Bronchial epithelial cell (primary cell): ENCODE results near the gene SH3BP2. TPM values are rescaled to one million over a fixed set of nuclear protein-coding genes. Genes with fewer than 3 reads are reported as not detected.

ENCODE experiments used
- DNase-seq: peaks from one replicate; pipeline ENCODE4 v3.0.0-alpha.2; 2010; ENCODE audit warnings: low read depth
- FAIRE-seq: peaks from 2 replicates; lab custom pipeline; 2011; peaks lifted over from hg19 to GRCh38; lab: Jason Lieb, UNC
- H3K27me3 ChIP-seq: 2 replicates; pipeline ENCODE4 v1.5.1; 2011; ENCODE audit warnings: low read length; ENCODE audit not compliant: control insufficient read depth, insufficient read depth
- H3K36me3 ChIP-seq: 2 replicates; pipeline ENCODE4 v1.5.1; 2011; ENCODE audit warnings: low read length; ENCODE audit not compliant: control insufficient read depth, insufficient read depth
- H3K4me3 ChIP-seq: 2 replicates; pipeline ENCODE4 v1.5.1; 2011; ENCODE audit warnings: mild to moderate bottlenecking, low read depth, low read length, control low read depth
- total RNA-seq: library from RNA; depleted of rRNA; stranded (reverse); fragments of >200 nt; gene quantifications from 2 replicates; pipeline ENCODE4 v1.2.1, GENCODE V29; 2014
- TF ChIP-seq, protein P1 (sequence below): IDR thresholded peaks from 2 replicates; pipeline ENCODE4 v1.5.1; 2011; ENCODE audit warnings: mild to moderate bottlenecking, moderate library complexity, low read length, control low read depth, inconsistent platforms; ENCODE audit not compliant: insufficient read depth, severe bottlenecking

Gene SH3BP2, protein sequence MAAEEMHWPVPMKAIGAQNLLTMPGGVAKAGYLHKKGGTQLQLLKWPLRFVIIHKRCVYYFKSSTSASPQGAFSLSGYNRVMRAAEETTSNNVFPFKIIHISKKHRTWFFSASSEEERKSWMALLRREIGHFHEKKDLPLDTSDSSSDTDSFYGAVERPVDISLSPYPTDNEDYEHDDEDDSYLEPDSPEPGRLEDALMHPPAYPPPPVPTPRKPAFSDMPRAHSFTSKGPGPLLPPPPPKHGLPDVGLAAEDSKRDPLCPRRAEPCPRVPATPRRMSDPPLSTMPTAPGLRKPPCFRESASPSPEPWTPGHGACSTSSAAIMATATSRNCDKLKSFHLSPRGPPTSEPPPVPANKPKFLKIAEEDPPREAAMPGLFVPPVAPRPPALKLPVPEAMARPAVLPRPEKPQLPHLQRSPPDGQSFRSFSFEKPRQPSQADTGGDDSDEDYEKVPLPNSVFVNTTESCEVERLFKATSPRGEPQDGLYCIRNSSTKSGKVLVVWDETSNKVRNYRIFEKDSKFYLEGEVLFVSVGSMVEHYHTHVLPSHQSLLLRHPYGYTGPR
- total RNA-seq = 31.1 and 86.3 TPM in 2 replicates

DNA sequence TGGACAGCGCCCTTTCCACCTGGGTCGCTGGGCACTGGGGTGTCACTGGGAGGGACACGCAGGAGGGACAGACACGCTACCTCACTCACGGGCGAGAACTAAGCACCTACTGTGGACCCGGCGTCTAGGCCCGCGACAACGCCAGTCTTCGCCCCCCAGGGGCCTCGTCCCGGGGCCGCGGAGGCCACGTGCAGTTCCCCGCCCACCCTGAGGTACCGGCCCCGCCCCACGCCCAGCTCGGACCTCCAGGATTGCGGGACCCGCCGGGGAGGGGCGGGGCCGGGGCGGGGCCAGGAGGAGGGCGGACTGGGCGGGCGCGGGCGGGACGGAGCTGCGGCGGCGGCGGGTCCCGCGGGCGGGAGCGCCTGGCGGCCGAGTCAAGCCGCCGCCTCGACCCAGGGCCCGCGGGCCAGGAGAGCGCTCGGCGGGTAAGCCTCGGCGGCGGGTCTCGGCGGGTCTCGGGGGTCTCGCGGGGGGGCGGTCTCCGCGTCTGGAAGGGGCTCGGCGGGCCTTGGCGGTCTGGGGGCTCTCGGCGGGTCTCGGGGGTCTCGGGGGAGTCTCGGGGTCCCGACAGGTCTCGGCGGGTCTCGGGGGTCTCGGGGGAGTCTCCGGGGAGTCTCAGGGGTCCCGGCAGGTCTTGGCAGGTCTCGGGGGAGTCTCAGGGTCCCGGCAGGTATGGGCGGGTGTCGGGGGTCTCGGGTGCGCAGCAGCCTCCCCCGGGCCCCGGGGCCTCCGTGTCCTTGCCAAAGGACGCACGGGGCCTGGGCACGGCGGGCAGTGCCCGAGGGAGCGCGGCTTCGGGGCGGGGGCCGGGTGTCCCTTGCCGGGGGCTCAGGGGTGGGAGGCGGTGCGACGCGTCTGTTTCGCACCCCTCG is at the start of gene SH3BP2:
TSS of gene SH3BP2 (plus strand) at position 375 of the 875 bp plus-strand sequence. CDS start 27,533 bp downstream, outside the sequence.
- DNase-seq = peak; percentile 38
- TF ChIP-seq, protein P1, sequence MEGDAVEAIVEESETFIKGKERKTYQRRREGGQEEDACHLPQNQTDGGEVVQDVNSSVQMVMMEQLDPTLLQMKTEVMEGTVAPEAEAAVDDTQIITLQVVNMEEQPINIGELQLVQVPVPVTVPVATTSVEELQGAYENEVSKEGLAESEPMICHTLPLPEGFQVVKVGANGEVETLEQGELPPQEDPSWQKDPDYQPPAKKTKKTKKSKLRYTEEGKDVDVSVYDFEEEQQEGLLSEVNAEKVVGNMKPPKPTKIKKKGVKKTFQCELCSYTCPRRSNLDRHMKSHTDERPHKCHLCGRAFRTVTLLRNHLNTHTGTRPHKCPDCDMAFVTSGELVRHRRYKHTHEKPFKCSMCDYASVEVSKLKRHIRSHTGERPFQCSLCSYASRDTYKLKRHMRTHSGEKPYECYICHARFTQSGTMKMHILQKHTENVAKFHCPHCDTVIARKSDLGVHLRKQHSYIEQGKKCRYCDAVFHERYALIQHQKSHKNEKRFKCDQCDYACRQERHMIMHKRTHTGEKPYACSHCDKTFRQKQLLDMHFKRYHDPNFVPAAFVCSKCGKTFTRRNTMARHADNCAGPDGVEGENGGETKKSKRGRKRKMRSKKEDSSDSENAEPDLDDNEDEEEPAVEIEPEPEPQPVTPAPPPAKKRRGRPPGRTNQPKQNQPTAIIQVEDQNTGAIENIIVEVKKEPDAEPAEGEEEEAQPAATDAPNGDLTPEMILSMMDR = no peak
- Histone ChIP-seq H3K4me3 (peak within 1 kb of the TSS; percentile 82), H3K36me3 (peaks cover 15% of the 10 kb centered on the region), H3K27me3 (no peaks in the 10 kb centered on the region)
- no peak for FAIRE-seq

DNA sequence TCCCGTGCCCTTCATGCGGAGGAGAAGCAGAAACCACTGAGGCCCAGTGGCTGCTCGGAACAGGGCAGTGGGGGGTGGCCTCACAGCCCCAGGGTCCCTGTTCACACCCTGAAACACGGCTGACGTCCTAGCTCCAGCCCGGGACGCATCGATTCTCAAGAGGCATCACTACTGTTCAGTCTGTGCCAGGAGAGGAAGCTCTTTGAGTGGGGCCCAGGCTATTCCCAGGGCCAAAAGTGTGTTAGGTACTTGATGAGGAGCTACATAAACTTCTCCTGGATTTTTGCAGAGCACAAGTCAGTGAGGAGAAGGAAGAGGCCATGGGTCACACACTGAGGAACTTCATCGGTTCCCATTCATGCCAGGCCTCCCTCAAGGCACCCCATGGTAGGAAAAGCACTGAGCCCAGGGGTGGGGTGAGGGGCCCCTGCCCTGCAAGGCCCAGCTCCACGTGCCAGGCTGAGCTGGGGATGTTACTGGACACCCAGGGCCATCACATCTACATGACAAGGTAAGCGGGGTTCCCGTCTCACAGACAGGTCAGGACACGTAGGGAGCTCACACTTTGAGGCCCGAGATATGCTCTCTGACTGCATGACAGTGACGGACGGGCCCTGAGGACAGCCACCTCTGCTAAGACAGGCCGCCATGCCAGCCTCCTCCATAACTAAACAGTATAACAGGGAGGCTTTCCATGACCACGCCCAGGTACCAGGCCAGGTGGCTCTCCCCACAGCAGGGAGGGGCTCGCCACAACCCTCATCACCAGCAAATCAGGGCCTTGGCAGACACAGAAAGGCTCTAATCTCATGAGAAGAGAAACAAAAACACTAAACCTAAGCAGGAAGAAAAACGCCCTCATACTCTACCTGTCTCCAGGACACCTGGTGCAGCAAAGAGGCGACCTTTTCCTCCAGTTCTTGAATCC is 49.1 kb upstream of the SH3BP2 start:
- H3K27me3 ChIP-seq = no peaks in the 10 kb centered on the region
- DNase-seq (no peak), FAIRE-seq (peak; percentile 43)
- TF ChIP-seq, protein P1 = no peak
- peaks cover 27% of the 10 kb centered on the region for H3K36me3 ChIP-seq
- no peak overlapping the region for H3K4me3 ChIP-seq

DNA sequence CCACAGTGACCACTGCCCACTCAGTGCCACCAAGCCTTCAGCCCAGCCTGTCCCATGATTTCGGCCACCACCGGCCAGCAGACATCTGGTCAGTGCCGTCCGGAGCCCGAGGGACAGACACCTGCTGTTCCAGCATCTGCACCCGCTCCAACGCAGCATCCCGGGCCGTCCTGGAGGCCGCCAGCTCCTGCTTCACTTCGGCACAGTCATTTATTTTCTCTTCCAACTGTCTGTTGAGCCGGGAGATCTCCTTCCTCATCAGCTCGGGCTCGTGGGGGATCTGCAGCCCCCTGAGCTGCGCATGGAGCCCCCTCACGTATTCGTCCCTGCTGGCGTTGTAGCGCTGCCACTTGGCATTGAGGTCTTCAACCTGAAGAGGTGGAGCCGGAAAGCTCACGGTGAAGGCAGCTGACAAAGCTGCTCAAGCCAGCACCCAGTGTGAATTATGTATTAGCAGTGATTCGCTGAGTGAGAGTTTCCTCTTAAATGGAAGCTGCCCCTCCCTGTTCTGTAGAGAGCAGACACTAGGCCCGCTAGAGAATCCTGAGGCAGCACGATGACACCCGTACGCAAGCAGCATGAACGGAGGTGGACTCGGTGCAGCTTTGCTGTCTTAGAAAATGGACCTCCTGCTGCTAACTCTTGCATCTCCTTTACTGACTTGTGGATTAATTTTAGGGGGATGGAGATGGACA is 48.2 kb upstream of the SH3BP2 start:
- TF ChIP-seq, protein P1 = no peak
- Histone ChIP-seq H3K27me3 (no peaks in the 10 kb centered on the region), H3K4me3 (no peak overlapping the region), H3K36me3 (peaks cover 27% of the 10 kb centered on the region)
- DNase-seq (no peak), FAIRE-seq (no peak)

DNA sequence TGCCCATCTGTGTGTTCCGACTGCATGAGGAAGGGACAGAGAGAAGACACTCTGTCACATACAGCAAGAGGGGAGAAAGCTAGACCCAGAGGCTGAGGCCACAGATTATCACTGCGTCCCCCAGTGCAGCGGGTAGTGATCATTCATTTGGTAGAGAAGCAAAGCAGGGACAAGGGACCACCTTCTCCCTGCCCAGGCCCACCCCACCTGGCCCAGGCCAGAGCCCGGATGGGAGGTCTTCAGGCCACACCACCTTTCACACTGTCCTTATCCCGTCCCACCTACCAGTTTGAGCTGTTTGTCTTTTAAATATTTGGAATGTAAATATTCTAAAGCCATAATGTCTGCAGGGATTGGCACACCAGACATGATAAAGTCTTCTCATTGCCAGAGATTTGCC is 47.4 kb upstream of the SH3BP2 start:
- H3K36me3 ChIP-seq = peaks cover 27% of the 10 kb centered on the region
- TF ChIP-seq, protein P1 = no peak
- FAIRE-seq (no peak), DNase-seq (no peak)
- no peaks in the 10 kb centered on the region for H3K27me3 ChIP-seq
- no peak overlapping the region for H3K4me3 ChIP-seq
